HepG2 (cell line): ENCODE results near the gene NOXO1. TPM values are rescaled to one million over a fixed set of nuclear protein-coding genes. Genes with fewer than 3 reads are reported as not detected.
A peak's percentile ranks its signal among the peaks of the same experiment; 100 is the strongest.

Experiments
- DRAP1 ChIP-seq: IDR thresholded peaks from 2 replicates; pipeline ENCODE4 v1.6.1; 2016; ENCODE audit warnings: missing genetic modification reagents, missing compliant biosample characterization
- E2F1 ChIP-seq: sonication (generic); formaldehyde crosslinking; IDR thresholded peaks from 2 replicates; pipeline ENCODE4 v1.5.0; 2020; ENCODE audit warnings: missing genetic modification reagents
- HNRNPK ChIP-seq: fragments of 200-400 bp; formaldehyde crosslinking; IDR thresholded peaks from 2 replicates; pipeline ENCODE4 v1.6.1; 2018; ENCODE audit warnings: low read length, low read depth, moderate library complexity, mild to moderate bottlenecking; ENCODE audit not compliant: poor library complexity, severe bottlenecking
- HOXA5 ChIP-seq: sonication (generic); formaldehyde crosslinking; IDR thresholded peaks from 2 replicates; pipeline ENCODE4 v1.4.0; 2020; ENCODE audit warnings: missing genetic modification reagents
- KLF16 ChIP-seq, 2 experiments: sonication (generic) in 1 of 2; formaldehyde crosslinking in 1 of 2; IDR thresholded peaks; 2 replicates each; pipeline versions ENCODE4 v1.6.1 to v1.8.0; 2016 to 2023; ENCODE audit warnings: missing genetic modification reagents in 2 of 2, missing compliant biosample characterization in 1 of 2
- KMT2A ChIP-seq: sonication (generic); formaldehyde crosslinking; IDR thresholded peaks from 2 replicates; pipeline ENCODE4 v1.4.0; 2020; ENCODE audit warnings: missing genetic modification reagents
- MLLT10 ChIP-seq: sonication (generic); formaldehyde crosslinking; IDR thresholded peaks from 2 replicates; pipeline ENCODE4 v1.4.0; 2020; ENCODE audit warnings: missing genetic modification reagents
- PHF20 ChIP-seq: sonication (generic); formaldehyde crosslinking; IDR thresholded peaks from 2 replicates; pipeline ENCODE4 v1.5.0; 2020; ENCODE audit warnings: mild to moderate bottlenecking, missing genetic modification reagents
- RARA ChIP-seq: IDR thresholded peaks from 2 replicates; pipeline ENCODE4 v1.6.1; 2016; ENCODE audit warnings: missing genetic modification reagents, missing compliant biosample characterization
- RFXANK ChIP-seq: IDR thresholded peaks from 2 replicates; pipeline ENCODE4 v1.6.1; 2016
- RXRB ChIP-seq: IDR thresholded peaks from 2 replicates; pipeline ENCODE4 v1.6.1; 2016; ENCODE audit warnings: borderline replicate concordance, missing genetic modification reagents, missing compliant biosample characterization
- SP2 ChIP-seq: sonication (generic); formaldehyde crosslinking; IDR thresholded peaks from 2 replicates; pipeline ENCODE4 v1.5.1; 2020; ENCODE audit warnings: mild to moderate bottlenecking, missing genetic modification reagents
- SRY ChIP-seq: sonication (generic); formaldehyde crosslinking; IDR thresholded peaks from 2 replicates; pipeline ENCODE4 v1.8.0; 2022; ENCODE audit warnings: mild to moderate bottlenecking, missing genetic modification reagents
- ZBTB38 ChIP-seq: sonication (generic); formaldehyde crosslinking; IDR thresholded peaks from 2 replicates; pipeline ENCODE4 v1.5.1; 2020; ENCODE audit warnings: mild to moderate bottlenecking, missing genetic modification reagents
- ZHX1 ChIP-seq: sonication (generic); formaldehyde crosslinking; IDR thresholded peaks from 2 replicates; pipeline ENCODE4 v1.8.1; 2022; ENCODE audit warnings: low read depth, mild to moderate bottlenecking, missing genetic modification reagents
- ZMYM4 ChIP-seq: sonication (generic); formaldehyde crosslinking; IDR thresholded peaks from 2 replicates; pipeline ENCODE4 v1.8.1; 2023; ENCODE audit warnings: mild to moderate bottlenecking, missing genetic modification reagents
- ZNF12 ChIP-seq: sonication (generic); formaldehyde crosslinking; IDR thresholded peaks from 2 replicates; pipeline ENCODE4 v1.5.0; 2020; ENCODE audit warnings: missing genetic modification reagents
- ZNF124 ChIP-seq: sonication (generic); formaldehyde crosslinking; IDR thresholded peaks from 2 replicates; pipeline ENCODE4 v1.4.0; 2020; ENCODE audit warnings: missing genetic modification reagents
- ZNF275 ChIP-seq: sonication (generic); formaldehyde crosslinking; IDR thresholded peaks from 2 replicates; pipeline ENCODE4 v1.8.0; 2022; ENCODE audit warnings: missing genetic modification reagents, mild to moderate bottlenecking, inconsistent platforms, borderline replicate concordance
- ZNF558 ChIP-seq: sonication (generic); formaldehyde crosslinking; IDR thresholded peaks from 2 replicates; pipeline ENCODE4 v1.9.0; 2022; ENCODE audit warnings: mild to moderate bottlenecking, missing genetic modification reagents, borderline replicate concordance
- ZNF639 ChIP-seq: conservative IDR thresholded peaks from 2 replicates; pipeline ENCODE4 v1.6.1; 2018; ENCODE audit warnings: missing genetic modification reagents
- ZNF724P ChIP-seq: sonication (generic); formaldehyde crosslinking; IDR thresholded peaks from 2 replicates; pipeline ENCODE4 v1.8.0; 2022; ENCODE audit warnings: missing genetic modification reagents, borderline replicate concordance
- ZSCAN29 ChIP-seq: sonication (generic); formaldehyde crosslinking; conservative IDR thresholded peaks from 2 replicates; pipeline ENCODE4 v1.4.0; 2020; ENCODE audit warnings: mild to moderate bottlenecking, missing genetic modification reagents
- polyA plus RNA-seq, 8 experiments: library from polyadenylated mRNA; depleted of rRNA in 3 of 8; stranded (reverse) in 7 of 8; unstranded in 1 of 8; fragments of >200 nt; fragmentation: Illumina TruSeq in 4 of 8; extraction: Trizol in 4 of 8; gene quantifications; 2 replicates each; pipeline versions ENCODE4 v1.2.1 to v1.2.3, GENCODE V29; 2011 to 2016; ENCODE audit warnings: low read depth in 4 of 8, missing spikeins in 1 of 8, mixed read lengths in 1 of 8; ENCODE audit not compliant: insufficient read depth in 1 of 8
- total RNA-seq, 5 experiments: library from RNA; depleted of rRNA; stranded (reverse); fragments of >200 nt; fragmentation: Illumina TruSeq; extraction: Trizol; gene quantifications; 2 replicates each; pipeline ENCODE4 v1.2.3, GENCODE V29; 2016; ENCODE audit warnings: low read depth in 1 of 5

Gene NOXO1
- total and polyA plus RNA-seq, 2 of the 13 experiments (the other 11 are each of a cell fraction or from before 2014, with no cell fraction given) = 0.69 to 1.4 TPM

- TF ChIP-seq ZNF724P (peak; percentile 25; the same call in 1 of the 2 replicates), E2F1 (peak; percentile 79), ZNF12 (no peak), ZMYM4 (CRISPR knock-in tag) (peak; percentile 65), RXRB (peak; percentile 39; the same call in 1 of the 2 replicates), HNRNPK (peak; percentile 41), MLLT10 (CRISPR knock-in tag) (no peak), RARA (CRISPR knock-in tag) (peak; percentile 51; the same call in 1 of the 2 replicates), ZNF124 (CRISPR knock-in tag) (0 out of 2 replicates have a peak, but pooled peaks have one; percentile 24), ZSCAN29 (CRISPR knock-in tag) (0 out of 2 replicates have a peak, but pooled peaks have one; percentile 37), RFXANK (CRISPR knock-in tag) (0 out of 2 replicates have a peak, but pooled peaks have one; percentile 80), PHF20 (CRISPR knock-in tag) (peak; percentile 67), SRY (peak; percentile 58; the same call in 1 of the 2 replicates), ZBTB38 (peak; percentile 85), ZNF639 (CRISPR knock-in tag) (peak; percentile 89), ZHX1 (CRISPR knock-in tag) (0 out of 2 replicates have a peak, but pooled peaks have one; percentile 29), ZNF275 (CRISPR knock-in tag) (peak; percentile 61; the same call in 1 of the 2 replicates), KLF16 (CRISPR knock-in tag; IDR thresholded peaks at IDR 0.05) (peak in 1 of 2 experiments; percentile 83; a peak in 1 of 4 replicates), DRAP1 (peak; percentile 71; the same call in 1 of the 2 replicates), SP2 (CRISPR knock-in tag) (peak; percentile 51; the same call in 1 of the 2 replicates), ZNF558 (CRISPR knock-in tag) (peak; percentile 57; the same call in 1 of the 2 replicates), HOXA5 (peak; percentile 79; the same call in 1 of the 2 replicates), KMT2A (CRISPR knock-in tag) (peak; percentile 65; the same call in 1 of the 2 replicates)
These were observed 21.8 kb downstream of the NOXO1 start, which contains the start of gene NDUFB10 (continued) for GRCh38 chr16:1959269-1960039.
